VCaP (cell line): Measurements from ENCODE around the gene MLIP.

Experiments used
- H3K27ac ChIP-seq: fragments of 450-650 bp; 2 replicates; pipeline ENCODE4 v1.5.1; 2017
- CTCF ChIP-seq: fragments of 450-650 bp; conservative IDR thresholded peaks from 2 replicates; pipeline ENCODE4 v1.5.1; 2017; ENCODE audit warnings: mild to moderate bottlenecking, moderate library complexity

The MLIP gene

GRCh38 chr6:54096811-54097210 is 14.4 kb upstream of the MLIP start:
- no peak for TF ChIP-seq CTCF
- H3K27ac ChIP-seq = no peak overlapping the region

GRCh38 chr6:54097753-54098152 is 13.5 kb upstream of the MLIP start:
- no peak for TF ChIP-seq CTCF
- no peak overlapping the region for H3K27ac ChIP-seq

GRCh38 chr6:54098450-54099044 is 12.7 kb upstream of the MLIP start:
- no peak for TF ChIP-seq CTCF
- no peak overlapping the region for H3K27ac ChIP-seq

GRCh38 chr6:54099225-54099624 is 12.0 kb upstream of the MLIP start:
- no peak overlapping the region for H3K27ac ChIP-seq
- TF ChIP-seq CTCF = no peak

GRCh38 chr6:54100411-54101006 is 10.7 kb upstream of the MLIP start:
- H3K27ac ChIP-seq = no peak overlapping the region
- TF ChIP-seq CTCF = no peak

GRCh38 chr6:54102238-54102637 is 9.0 kb upstream of the MLIP start:
- H3K27ac ChIP-seq = no peak overlapping the region
- no peak for TF ChIP-seq CTCF

GRCh38 chr6:54103497-54103896 is 7.7 kb upstream of the MLIP start:
- no peak for TF ChIP-seq CTCF
- H3K27ac ChIP-seq = no peak overlapping the region
